HG03460 (cell line): ENCODE measurements around the gene OSBPL6.
"Not testable (repeated sequence)": the region's sequence is repeated elsewhere in the genome, so short reads cannot be mapped to it uniquely, and the experiment has no call there.

Source experiments
- ATAC-seq: cut with Tn5 transposase; IDR thresholded peaks from one replicate; pipeline ENCODE4 v1.9.1; 2021; ENCODE audit not compliant: unreplicated experiment

OSBPL6 gene

GRCh38 chr2:178193823-178194599 lies at the start of gene OSBPL6:
OSBPL6 (plus strand) TSS chr2:178194512; CDS start chr2:178306185, 111,673 bp downstream.
- ATAC-seq: peak; percentile 89

GRCh38 chr2:178152033-178152432 lies 42.3 kb upstream of the OSBPL6 start:
- ATAC-seq: no peak

- ATAC-seq: no peak
Measured at GRCh38 chr2:178152542-178152941, 41.8 kb upstream of the OSBPL6 start.

- ATAC-seq: no peak
Measured at GRCh38 chr2:178152977-178153376, 41.3 kb upstream of the OSBPL6 start.

- not testable (repeated sequence) for ATAC-seq
Measured at GRCh38 chr2:178153878-178154277, 40.4 kb upstream of the OSBPL6 start.

- ATAC-seq: no peak
Measured at GRCh38 chr2:178155524-178155923, 38.8 kb upstream of the OSBPL6 start.

GRCh38 chr2:178157574-178157973 lies 36.7 kb upstream of the OSBPL6 start:
- no peak for ATAC-seq

GRCh38 chr2:178159966-178160365 lies 34.3 kb upstream of the OSBPL6 start:
- no peak for ATAC-seq

- no peak for ATAC-seq
Measured at GRCh38 chr2:178160601-178161000, 33.7 kb upstream of the OSBPL6 start.

GRCh38 chr2:178163395-178163794 lies 30.9 kb upstream of the OSBPL6 start:
- no peak for ATAC-seq

- ATAC-seq: no peak
Measured at GRCh38 chr2:178163911-178164310, 30.4 kb upstream of the OSBPL6 start.

GRCh38 chr2:178173657-178174056 lies 20.7 kb upstream of the OSBPL6 start:
- no peak for ATAC-seq

GRCh38 chr2:178177066-178177679 lies 17.1 kb upstream of the OSBPL6 start:
- no peak for ATAC-seq

- ATAC-seq: not testable (repeated sequence)
Measured at GRCh38 chr2:178180648-178181047, 13.7 kb upstream of the OSBPL6 start.

- no peak for ATAC-seq
Measured at GRCh38 chr2:178187861-178188260, 6.5 kb upstream of the OSBPL6 start.

GRCh38 chr2:178188466-178188865 lies 5.8 kb upstream of the OSBPL6 start:
- ATAC-seq: no peak

GRCh38 chr2:178191004-178191508 lies 3.3 kb upstream of the OSBPL6 start:
- ATAC-seq: no peak

- no peak for ATAC-seq
Measured at GRCh38 chr2:178191511-178191910, 2.8 kb upstream of the OSBPL6 start.

GRCh38 chr2:178193496-178193822 lies 853 bp upstream of the OSBPL6 start:
- ATAC-seq: no peak

- peak; percentile 17 for ATAC-seq
Measured at GRCh38 chr2:178194600-178195389, 483 bp downstream of the OSBPL6 start.

- ATAC-seq: no peak
Measured at GRCh38 chr2:178195390-178196166, 1.3 kb downstream of the OSBPL6 start.
